RWPE1 (cell line): Measurements from ENCODE around the gene CUEDC2.

Experiments
- CTCF ChIA-PET: fragments of 350-600 bp; sonication (Branson Sonifier 250); formaldehyde crosslinking; extraction: SDS; loops from one replicate; lab custom pipeline; 2021; lab: Yijun Ruan, JAX
- POLR2A ChIA-PET: fragments of 400-600 bp; formaldehyde crosslinking; extraction: SDS; loops from one replicate; lab custom pipeline; 2020; ENCODE audit warnings: antibody characterized with exemption; ENCODE audit not compliant: low non-redundant PET; lab: Yijun Ruan, JAX
- DNase-seq: peaks from one replicate; pipeline ENCODE4 v3.0.0; 2012; ENCODE audit warnings: low spot score
- H3K27ac ChIP-seq: fragments of 450-650 bp; 2 replicates; pipeline ENCODE4 v1.5.1; 2017
- CTCF ChIP-seq: fragments of 450-650 bp; conservative IDR thresholded peaks from 2 replicates; pipeline ENCODE4 v1.5.1; 2017; ENCODE audit warnings: low read depth, mild to moderate bottlenecking

The CUEDC2 gene

GRCh38 chr10:102375250-102375649 is 57.1 kb downstream of the CUEDC2 start:
- no peak overlapping the region for H3K27ac ChIP-seq
- CTCF ChIA-PET = interaction anchor here (0.6 to 1.7 kb wide), 4 partner anchors 20 to 407 kb away, joined by 3 to 5 read pairs (median 4); partner anchors contain the start of gene NFKB2
- DNase-seq = no peak
- no peak for TF ChIP-seq CTCF
- POLR2A ChIA-PET = interaction anchor here (0.6 kb wide), 1 partner anchor 75 kb away, joined by 3 read pairs; no protein-coding TSS in a partner anchor
